Endometrium (tissue), 2 donors: ENCODE measurements around the gene CLN6.
"Not testable (repeated sequence)": the region's sequence is repeated elsewhere in the genome, so short reads cannot be mapped to it uniquely, and the experiment has no call there.

Experiments used
- FAIRE-seq: peaks from 2 replicates; lab custom pipeline; 2012; peaks lifted over from hg19 to GRCh38; lab: Jason Lieb, UNC
- donor health status: control.
- donor health status: control.

Gene CLN6

DNA sequence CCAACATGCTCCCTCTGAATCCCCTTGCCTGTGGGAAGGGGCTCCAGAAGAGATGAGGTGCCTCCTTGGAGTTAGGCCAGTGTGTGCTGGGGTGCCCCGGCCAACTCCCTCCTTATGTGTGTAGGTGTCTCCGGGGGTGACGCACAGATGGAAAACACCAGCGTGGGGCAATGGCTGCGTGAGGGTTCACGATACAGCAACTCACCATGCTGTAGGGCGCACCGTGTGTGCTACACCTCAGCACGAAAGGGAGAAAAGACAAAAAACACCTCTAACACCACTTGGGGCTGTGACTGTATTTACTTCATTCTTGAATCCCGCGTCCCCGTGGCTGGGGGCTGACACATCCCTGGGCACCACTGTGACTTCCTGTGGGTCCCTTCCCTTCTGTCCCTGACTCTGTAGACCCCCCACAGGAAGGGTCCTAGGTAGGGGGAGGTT is 22.8 kb downstream of the CLN6 start:
- FAIRE-seq = no peak

GRCh38 chr15:68205954-68206539 is 23.5 kb downstream of the CLN6 start:
- FAIRE-seq = no peak

- FAIRE-seq = no peak
These were observed 24.0 kb downstream of the CLN6 start for GRCh38 chr15:68205558-68205944.

DNA sequence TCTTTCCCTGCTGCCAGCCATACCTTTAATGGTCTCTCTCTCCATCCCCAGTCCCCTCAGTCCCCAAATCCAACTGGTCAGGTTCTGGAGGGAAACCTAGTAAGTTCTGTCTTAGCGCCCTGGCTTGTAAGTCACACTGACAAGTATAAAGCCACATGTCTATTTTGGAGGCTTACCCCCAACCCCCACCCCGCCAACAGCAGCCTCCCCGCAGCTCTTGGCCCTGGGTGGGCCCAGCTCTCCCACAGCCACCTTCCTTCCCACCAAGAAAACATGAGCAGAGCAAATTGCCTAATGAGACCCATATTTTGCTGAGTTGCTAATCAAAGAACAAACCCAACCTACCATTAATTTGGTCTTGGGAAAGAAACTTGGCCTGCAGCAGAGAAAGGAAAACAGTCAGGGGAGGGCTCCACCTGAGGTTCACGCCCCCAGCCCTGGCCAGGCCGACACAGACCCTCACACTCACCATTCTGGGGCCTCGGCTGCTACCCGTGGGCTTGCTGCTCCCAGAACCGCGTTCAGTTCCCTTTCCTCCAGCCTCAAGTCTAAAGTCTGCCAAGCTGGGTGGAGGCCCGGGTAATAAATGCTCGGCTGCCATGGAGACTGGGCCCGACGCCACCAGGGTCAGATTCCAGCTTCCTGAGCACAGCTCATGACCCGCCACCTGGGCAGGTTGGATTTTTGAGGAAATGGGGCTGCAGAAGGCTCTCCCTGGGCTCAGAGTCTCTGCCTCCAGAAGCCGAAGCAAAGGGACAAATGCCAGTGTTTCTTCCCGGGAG is 24.6 kb downstream of the CLN6 start, which contains the start of gene CALML4:
Gene CALML4 (minus strand): TSS at position 557 of the 782 bp plus-strand sequence. CDS start 85 bp downstream, at position 472.
- no peak for FAIRE-seq

- no peak for FAIRE-seq
These were observed 25.2 kb downstream of the CLN6 start for GRCh38 chr15:68204361-68204760.

GRCh38 chr15:68203956-68204355 is 25.6 kb downstream of the CLN6 start:
- FAIRE-seq = no peak

DNA sequence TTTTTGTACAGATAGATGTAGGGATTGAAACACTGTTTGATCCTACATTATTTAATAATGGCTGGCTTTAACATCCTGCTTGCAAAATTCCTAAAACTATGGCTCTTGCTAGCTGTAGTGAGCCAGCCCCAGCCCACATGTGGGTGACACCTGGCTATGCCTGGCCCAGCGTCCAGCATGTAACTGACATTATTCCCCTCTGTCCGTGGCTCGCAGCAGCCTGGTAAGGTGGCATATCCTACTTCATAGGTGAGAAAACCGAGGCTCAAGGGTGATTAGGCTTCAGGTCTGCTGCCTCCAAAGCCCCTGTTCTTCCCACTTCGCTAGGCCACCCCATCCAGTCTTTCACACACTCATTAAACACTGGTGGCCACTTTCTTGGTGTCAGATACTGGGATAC is 26.0 kb downstream of the CLN6 start:
- no peak for FAIRE-seq

GRCh38 chr15:68202994-68203393 is 26.5 kb downstream of the CLN6 start:
- not testable (repeated sequence) for FAIRE-seq

- FAIRE-seq = no peak
These were observed 27.7 kb downstream of the CLN6 start for GRCh38 chr15:68201879-68202261.

DNA sequence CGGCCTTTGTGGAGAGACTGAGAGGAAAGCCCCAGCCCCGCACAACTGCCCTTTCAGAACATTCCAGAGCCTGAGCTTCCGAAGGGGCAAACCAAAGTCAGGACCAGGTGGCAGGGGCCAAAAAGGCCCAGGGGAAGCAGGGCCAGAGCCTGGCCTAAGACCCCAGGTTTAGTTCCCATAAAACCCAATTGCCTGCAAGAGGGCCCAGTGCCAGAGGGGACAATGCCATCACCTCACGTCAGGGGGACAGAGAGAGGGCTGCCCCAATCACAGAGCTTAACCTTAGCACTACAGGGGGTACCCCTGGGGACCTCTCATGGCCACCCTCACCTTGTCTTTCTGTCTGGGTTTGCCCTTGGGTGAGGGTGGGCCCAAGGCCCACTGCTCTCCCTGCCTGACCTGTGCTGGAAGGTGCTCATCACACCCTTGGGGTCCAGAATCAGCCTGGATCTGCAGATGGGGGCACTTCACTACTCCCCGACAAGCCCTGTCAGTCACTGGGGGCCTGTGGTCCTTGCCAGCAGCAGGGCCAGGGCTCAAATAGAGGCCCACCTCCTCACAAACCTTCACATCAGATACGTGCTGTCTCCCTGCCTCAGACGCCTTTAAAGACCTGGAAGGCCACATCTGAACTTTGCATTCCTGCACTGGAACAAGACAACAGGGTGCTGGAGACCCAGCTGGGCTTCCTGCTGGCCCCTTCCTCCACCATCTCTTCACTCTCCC is 28.2 kb downstream of the CLN6 start:
- no peak for FAIRE-seq

DNA sequence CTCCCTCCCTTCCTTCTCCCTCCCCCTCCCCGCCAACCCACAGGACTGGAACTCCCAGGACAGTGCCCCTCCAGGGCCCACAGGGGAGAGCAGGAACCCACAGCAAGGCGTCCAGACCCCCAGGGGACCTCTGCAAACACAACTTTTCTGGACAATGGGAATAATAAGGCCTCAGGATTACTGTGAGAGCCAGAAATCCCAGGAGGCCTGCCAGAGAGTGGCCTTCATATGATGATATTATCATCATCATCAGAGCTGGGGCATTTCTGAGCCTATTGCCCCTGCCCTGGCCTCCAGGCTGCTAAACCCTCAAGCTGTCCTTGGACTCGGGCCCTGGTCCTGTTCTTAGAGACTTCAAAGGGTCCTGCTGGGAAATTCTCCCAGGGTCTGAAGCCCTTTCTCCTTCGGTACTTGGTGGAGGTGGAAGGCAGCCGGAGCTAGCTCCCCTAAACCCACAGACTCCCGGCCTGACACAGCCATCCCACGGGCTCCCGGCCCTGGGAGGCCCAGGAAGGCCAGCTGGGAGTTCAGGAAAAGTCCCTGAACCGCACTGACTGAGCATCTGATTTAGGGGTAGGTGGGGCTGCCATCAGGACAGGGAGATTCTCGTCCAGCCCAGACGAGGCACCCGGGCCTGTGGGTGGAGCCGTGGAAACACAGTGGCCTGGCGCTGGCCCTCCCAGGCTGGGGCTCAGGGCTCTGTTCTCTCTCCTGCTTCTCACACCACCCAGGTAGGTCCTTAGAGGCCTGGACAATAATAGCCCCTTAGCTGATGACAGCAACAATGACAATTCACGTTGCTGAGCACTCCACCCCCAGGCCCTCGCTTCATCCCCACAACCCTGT is 29.3 kb downstream of the CLN6 start:
- FAIRE-seq = no peak

- no peak for FAIRE-seq
These were observed 30.2 kb downstream of the CLN6 start for GRCh38 chr15:68199340-68199739.

DNA sequence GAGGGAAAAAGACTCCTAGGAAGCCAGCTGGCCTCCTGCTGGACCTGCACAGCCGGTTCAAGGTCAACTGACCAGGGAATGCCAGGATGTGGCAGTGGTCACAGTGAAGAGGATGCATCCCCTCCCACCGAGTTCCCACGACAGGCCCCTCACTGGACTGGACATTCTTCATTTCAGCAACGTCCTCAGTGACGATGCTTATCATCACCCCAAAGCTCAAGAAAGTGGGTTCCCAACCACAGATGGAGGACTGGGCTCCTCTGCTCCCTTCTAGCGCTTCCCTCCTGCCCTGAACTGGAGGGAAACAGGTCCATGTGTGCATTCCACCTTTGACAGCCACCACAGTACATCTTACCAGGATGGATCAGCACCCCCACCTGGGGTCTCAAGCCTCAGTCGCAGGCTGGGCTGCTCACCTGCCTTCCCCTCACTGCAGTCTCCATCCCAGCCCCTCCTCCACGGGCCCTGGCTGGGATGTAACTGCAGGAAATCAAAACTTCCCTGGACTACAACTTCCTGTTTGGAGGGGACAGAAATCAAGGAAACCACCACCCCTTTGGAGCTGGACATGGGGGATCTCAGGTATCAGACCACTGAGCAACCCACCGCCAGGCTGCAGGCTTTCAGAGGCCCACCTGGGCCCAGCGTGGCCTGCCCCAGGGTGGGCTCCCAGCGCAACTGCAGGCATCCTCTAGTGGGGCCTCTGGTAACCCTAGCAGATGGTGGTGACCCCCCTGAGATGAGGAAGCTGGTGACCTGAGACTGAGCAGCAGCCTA is 31.7 kb downstream of the CLN6 start:
- FAIRE-seq = no peak

DNA sequence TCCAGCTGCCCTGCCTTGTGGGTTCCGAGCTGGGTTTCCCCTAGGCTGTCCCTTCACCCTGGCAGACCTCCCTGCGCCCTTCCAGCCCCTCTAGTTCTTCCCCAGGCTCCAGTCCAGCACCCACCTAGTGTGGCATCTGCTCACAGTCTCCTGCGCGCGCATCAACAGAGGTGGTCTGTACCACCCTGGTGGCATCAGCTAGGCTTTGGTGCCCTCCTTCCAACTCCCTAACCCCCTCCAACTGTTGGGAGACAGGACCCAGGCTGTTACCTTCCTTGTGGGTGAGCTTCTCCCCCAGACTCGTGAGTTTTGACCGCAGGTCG is 32.4 kb downstream of the CLN6 start:
- no peak for FAIRE-seq

DNA sequence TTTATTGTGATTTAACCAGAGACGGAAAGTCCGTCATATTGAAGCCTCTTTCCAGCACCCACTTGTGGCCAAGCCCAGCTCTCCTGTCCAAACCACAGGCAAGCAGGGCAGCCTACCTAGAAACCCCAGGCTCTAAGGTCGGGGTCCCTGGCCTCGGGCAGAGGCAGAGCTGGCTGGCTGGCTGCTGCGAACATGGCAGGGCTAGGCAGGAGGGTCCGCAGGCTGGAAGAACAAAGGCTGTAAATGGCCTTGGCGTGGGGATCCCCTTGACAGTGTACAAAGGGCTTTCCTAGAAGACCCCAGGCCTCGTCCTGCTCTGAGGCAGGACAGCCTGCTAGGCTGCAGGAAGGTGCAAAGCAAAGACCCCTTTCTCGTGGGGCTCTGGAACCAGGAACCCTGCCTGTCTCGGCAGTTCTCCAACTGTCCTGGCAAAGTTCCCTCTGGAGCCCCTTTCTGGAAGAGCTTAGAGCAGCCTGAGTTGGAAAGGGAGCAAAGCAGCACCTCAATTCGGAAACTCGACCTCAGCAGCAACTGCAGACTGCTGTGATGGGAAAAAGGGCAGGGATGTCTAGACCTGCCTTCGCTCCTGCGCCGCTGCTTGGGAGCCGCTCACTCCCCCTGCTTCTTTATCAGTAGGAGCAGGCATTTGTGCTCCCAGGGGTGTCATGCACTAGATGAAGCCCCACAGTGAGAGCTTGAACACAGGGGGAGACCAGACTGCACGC is 32.9 kb downstream of the CLN6 start:
- no peak for FAIRE-seq

- FAIRE-seq = no peak
These were observed 34.0 kb downstream of the CLN6 start for GRCh38 chr15:68195336-68196112.

- no peak for FAIRE-seq
These were observed 36.6 kb downstream of the CLN6 start for GRCh38 chr15:68192804-68193486.

GRCh38 chr15:68192117-68192516 is 37.4 kb downstream of the CLN6 start:
- FAIRE-seq = no peak

DNA sequence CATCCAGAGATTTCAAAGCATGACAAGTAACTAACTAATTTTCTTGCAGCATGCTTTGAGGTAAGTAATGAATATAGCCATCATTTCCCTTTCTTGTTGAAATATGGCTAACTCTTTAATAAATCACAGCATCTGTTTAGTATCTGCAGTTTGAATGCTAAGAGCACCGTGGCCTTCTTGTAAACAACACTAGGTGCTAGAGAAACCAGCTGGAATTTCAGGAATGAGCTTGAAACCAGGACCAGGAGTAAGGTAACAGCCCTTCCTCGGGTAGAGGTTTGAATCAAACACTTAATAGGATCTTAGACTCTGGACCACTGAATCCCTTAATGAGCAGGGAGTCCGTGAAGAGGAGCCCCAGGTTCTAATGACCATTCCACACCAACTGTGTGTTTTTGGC is 38.0 kb downstream of the CLN6 start:
- no peak for FAIRE-seq

GRCh38 chr15:68190048-68190447 is 39.5 kb downstream of the CLN6 start:
- FAIRE-seq = no peak
